ENCODE data around the gene TARS3.

DNA sequence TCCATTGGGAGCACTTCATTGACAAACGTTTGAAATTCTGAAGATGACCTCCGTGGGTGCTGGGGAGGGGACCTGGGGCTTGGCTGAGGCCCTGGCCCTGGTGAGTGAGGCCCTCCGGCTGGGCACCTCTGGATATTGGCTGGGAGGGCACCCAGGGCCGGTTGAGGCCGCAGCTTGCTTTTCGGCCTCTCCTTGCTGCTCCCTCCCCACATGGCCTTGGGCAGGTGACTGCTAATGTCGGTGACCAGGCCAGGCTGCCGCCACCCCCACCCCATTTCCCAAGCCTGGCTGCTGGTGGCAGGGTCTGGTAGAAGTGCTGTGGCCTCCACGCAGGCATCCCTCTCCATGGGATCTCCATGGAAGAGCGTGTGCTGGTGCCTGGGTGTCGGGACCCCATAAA lies 111.6 kb downstream of the TARS3 start:
- TF ChIP-seq CTCF (IDR thresholded peaks at IDR 0.05; ENCODE audit: insufficient read depth, low read length): no peak
- no peak for TF ChIP-seq POLR2AphosphoS5 (IDR thresholded peaks at IDR 0.05; ENCODE audit: low read depth)
- TF ChIP-seq REST (IDR thresholded peaks at IDR 0.05; ENCODE audit: insufficient replicate concordance, low read depth): no peak

Measured in HL-60 (cell line).